NB4 (cell line): ENCODE data around the gene KDF1.

Source experiments
- POLR2A ChIP-seq: IDR thresholded peaks from 2 replicates; pipeline ENCODE4 v1.6.1; 2011; ENCODE audit warnings: mild to moderate bottlenecking; ENCODE audit not compliant: insufficient read length; ENCODE audit errors: extremely low read depth
- TF ChIP-seq, protein P1 (sequence below): IDR thresholded peaks from one replicate; pipeline ENCODE4 v1.5.1; 2012; ENCODE audit warnings: low read depth, low read length
- TF ChIP-seq, protein P2 (sequence below): IDR thresholded peaks from 2 replicates; pipeline ENCODE4 v1.6.1; 2011; ENCODE audit warnings: low read depth, low read length

DNA sequence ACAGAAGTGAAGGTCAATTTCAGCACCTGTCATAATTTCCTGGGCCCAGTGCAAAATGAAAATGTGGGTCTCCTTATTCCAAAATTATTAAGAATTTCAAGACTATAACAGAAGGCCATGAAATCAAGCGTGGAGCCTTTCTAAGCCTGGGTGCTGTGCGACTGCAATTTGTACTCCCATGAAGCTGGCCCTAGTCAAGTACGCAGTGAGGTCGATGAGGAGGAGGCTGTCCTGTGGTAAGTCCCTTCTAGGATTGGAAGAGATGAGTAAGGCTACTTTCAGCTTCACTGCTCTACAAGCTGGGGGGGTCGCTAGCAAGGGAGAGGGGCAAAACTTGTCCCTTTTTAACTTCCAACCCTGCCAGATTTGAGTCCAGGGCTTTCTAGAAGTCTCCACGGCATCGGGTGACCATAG is 39.1 kb downstream of the KDF1 start:
- TF ChIP-seq, protein P1, sequence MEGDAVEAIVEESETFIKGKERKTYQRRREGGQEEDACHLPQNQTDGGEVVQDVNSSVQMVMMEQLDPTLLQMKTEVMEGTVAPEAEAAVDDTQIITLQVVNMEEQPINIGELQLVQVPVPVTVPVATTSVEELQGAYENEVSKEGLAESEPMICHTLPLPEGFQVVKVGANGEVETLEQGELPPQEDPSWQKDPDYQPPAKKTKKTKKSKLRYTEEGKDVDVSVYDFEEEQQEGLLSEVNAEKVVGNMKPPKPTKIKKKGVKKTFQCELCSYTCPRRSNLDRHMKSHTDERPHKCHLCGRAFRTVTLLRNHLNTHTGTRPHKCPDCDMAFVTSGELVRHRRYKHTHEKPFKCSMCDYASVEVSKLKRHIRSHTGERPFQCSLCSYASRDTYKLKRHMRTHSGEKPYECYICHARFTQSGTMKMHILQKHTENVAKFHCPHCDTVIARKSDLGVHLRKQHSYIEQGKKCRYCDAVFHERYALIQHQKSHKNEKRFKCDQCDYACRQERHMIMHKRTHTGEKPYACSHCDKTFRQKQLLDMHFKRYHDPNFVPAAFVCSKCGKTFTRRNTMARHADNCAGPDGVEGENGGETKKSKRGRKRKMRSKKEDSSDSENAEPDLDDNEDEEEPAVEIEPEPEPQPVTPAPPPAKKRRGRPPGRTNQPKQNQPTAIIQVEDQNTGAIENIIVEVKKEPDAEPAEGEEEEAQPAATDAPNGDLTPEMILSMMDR = no peak
- no peak for TF ChIP-seq POLR2A
- TF ChIP-seq, protein P2, sequence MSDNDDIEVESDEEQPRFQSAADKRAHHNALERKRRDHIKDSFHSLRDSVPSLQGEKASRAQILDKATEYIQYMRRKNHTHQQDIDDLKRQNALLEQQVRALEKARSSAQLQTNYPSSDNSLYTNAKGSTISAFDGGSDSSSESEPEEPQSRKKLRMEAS = no peak
